ENCODE data around the gene FAM151B.
"Not testable (repeated sequence)": the region's sequence is repeated elsewhere in the genome, so short reads cannot be mapped to it uniquely, and the experiment has no call there.

The FAM151B gene

GRCh38 chr5:80504833-80505232 lies 16.9 kb downstream of the FAM151B start:
- DNase-seq, result no peak

GRCh38 chr5:80507663-80508062 lies 19.8 kb downstream of the FAM151B start:
- DNase-seq, result no peak

GRCh38 chr5:80508844-80509243 lies 20.9 kb downstream of the FAM151B start:
- no peak for DNase-seq

GRCh38 chr5:80509362-80509761 lies 21.5 kb downstream of the FAM151B start:
- DNase-seq, result no peak

- no peak for DNase-seq
These were observed 28.9 kb downstream of the FAM151B start for GRCh38 chr5:80516826-80517225.

GRCh38 chr5:80540691-80541090 lies 52.8 kb downstream of the FAM151B start:
- no peak for DNase-seq

GRCh38 chr5:80541392-80541791 lies 53.5 kb downstream of the FAM151B start:
- no peak for DNase-seq

- DNase-seq, result no peak
These were observed 66.7 kb downstream of the FAM151B start for GRCh38 chr5:80554646-80555045.

- DNase-seq, result no peak
These were observed 67.2 kb downstream of the FAM151B start for GRCh38 chr5:80555099-80555498.

- DNase-seq, result no peak
These were observed 71.3 kb downstream of the FAM151B start for GRCh38 chr5:80559244-80559643.

GRCh38 chr5:80565330-80565729 lies 77.4 kb downstream of the FAM151B start:
- no peak for DNase-seq

GRCh38 chr5:80566711-80567259 lies 78.9 kb downstream of the FAM151B start:
- DNase-seq, result no peak

GRCh38 chr5:80568251-80568650 lies 80.4 kb downstream of the FAM151B start:
- no peak for DNase-seq

GRCh38 chr5:80569086-80569960 lies 81.4 kb downstream of the FAM151B start:
- no peak for DNase-seq

GRCh38 chr5:80569961-80570786 lies 82.3 kb downstream of the FAM151B start, which contains the start of gene ANKRD34B:
Gene ANKRD34B, minus strand, starts transcription at chr5:80570280. Its CDS starts 10,261 bp downstream, at chr5:80560019.
- no peak for DNase-seq

GRCh38 chr5:80573062-80573461 lies 85.2 kb downstream of the FAM151B start:
- DNase-seq, result no peak

- no peak for DNase-seq
These were observed 88.5 kb downstream of the FAM151B start for GRCh38 chr5:80576383-80576782.

- no peak for DNase-seq
These were observed 89.8 kb downstream of the FAM151B start for GRCh38 chr5:80577707-80578106.

GRCh38 chr5:80579050-80579449 lies 91.2 kb downstream of the FAM151B start:
- DNase-seq, result no peak

GRCh38 chr5:80580291-80580690 lies 92.4 kb downstream of the FAM151B start:
- not testable (repeated sequence) for DNase-seq

- no peak for DNase-seq
These were observed 96.9 kb downstream of the FAM151B start for GRCh38 chr5:80584770-80585169.

GRCh38 chr5:80588858-80589540 lies 101.1 kb downstream of the FAM151B start:
- DNase-seq, result no peak

- no peak for DNase-seq
These were observed 102.9 kb downstream of the FAM151B start for GRCh38 chr5:80590766-80591165.

All from stimulated activated naive CD4-positive, alpha-beta T cell (primary cell).